Peyer's patch (tissue), 4 donors: ENCODE measurements around the gene FXYD3. TPM values are rescaled to one million over a fixed set of nuclear protein-coding genes. Genes with fewer than 3 reads are reported as not detected.
A peak's percentile ranks its signal among the peaks of the same experiment; 100 is the strongest.

ENCODE experiments used
- DNase-seq, 3 donors: peaks; one replicate each; pipeline ENCODE4 v3.0.0-alpha.2; 2017 to 2019
- H3K27ac ChIP-seq, 4 donors: fragments of 200-600 bp; sonication (generic); one replicate each; pipeline ENCODE4 v1.5.1; 2016 to 2019
- H3K27me3 ChIP-seq, 2 donors: fragments of 200-600 bp; sonication (generic); one replicate each; pipeline ENCODE4 v1.5.1; 2019
- H3K36me3 ChIP-seq, 3 donors: fragments of 200-600 bp; sonication (generic); one replicate each; pipeline ENCODE4 v1.5.1; 2016 to 2019
- H3K4me1 ChIP-seq, 4 donors: fragments of 200-600 bp; sonication (generic); one replicate each; pipeline ENCODE4 v1.5.1; 2016 to 2019
- H3K4me3 ChIP-seq, 4 donors: fragments of 200-600 bp; sonication (generic); 1 replicate in 3 of 4; 2 replicates in 1 of 4; pipeline ENCODE4 v1.5.1; 2016 to 2019; ENCODE audit warnings: mild to moderate bottlenecking in 1 of 4
- H3K9me3 ChIP-seq, 4 donors: fragments of 200-600 bp; sonication (generic); one replicate each; pipeline ENCODE4 v1.5.1; 2016 to 2019; ENCODE audit warnings: mild to moderate bottlenecking in 1 of 4
- POLR2A ChIP-seq, 2 donors: fragments of 450-650 bp; IDR thresholded peaks; one replicate each; pipeline ENCODE4 v1.5.1; 2017; ENCODE audit warnings: antibody characterized with exemption in 2 of 2, mild to moderate bottlenecking in 2 of 2, moderate library complexity in 2 of 2
- total RNA-seq, 4 donors: library from RNA; depleted of rRNA; stranded (reverse); fragments of >200 nt; gene quantifications; one replicate each; pipeline ENCODE4 v1.1.0, GENCODE V29; 2016
- TF ChIP-seq, protein P1 (sequence below), 6 experiments: fragments of 450-650 bp in 4 of 6; fragments of 200-600 bp in 2 of 6; sonication (generic) in 1 of 6; IDR thresholded peaks; one replicate each; pipeline ENCODE4 v1.5.1; 2017 to 2019; ENCODE audit warnings: antibody characterized with exemption in 6 of 6, mild to moderate bottlenecking in 3 of 6, moderate library complexity in 1 of 6

FXYD3 gene
- total RNA-seq, 4 donors from 2014 or later = 33.0 to 1,418 (median 1,063) TPM

DNA sequence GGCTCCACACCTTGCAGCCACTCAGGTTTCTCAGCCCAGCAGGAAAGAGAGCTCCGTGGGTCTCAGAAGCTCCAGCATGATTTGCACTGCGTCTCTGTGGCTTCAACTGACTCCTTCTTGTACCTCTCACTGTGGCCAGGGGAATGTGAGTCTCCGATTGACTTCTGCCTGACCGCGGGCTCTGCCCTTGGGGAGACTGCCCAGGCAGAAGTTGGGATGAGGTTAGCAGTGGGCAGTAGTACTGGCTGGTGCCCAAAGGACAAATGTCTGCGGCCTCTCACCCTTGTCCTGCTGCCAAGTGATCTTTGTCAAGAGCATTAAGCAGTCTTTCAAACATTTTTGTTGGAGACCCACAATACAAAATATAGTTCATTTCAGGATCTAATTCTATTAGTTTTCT, 34.4 kb upstream of the FXYD3 start:
- no peaks in the 10 kb centered on the region for H3K27me3 ChIP-seq
- no peak overlapping the region for H3K27ac ChIP-seq
- H3K4me1 ChIP-seq = peaks cover 0 to 6% (median 2%) of the 10 kb centered on the region in 4 donors
- H3K4me3 ChIP-seq = no peak overlapping the region
- TF ChIP-seq, protein P1, sequence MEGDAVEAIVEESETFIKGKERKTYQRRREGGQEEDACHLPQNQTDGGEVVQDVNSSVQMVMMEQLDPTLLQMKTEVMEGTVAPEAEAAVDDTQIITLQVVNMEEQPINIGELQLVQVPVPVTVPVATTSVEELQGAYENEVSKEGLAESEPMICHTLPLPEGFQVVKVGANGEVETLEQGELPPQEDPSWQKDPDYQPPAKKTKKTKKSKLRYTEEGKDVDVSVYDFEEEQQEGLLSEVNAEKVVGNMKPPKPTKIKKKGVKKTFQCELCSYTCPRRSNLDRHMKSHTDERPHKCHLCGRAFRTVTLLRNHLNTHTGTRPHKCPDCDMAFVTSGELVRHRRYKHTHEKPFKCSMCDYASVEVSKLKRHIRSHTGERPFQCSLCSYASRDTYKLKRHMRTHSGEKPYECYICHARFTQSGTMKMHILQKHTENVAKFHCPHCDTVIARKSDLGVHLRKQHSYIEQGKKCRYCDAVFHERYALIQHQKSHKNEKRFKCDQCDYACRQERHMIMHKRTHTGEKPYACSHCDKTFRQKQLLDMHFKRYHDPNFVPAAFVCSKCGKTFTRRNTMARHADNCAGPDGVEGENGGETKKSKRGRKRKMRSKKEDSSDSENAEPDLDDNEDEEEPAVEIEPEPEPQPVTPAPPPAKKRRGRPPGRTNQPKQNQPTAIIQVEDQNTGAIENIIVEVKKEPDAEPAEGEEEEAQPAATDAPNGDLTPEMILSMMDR (IDR thresholded peaks at IDR 0.05) = no peak
- TF ChIP-seq POLR2A (IDR thresholded peaks at IDR 0.05) = no peak
- DNase-seq = no peak
- H3K9me3 ChIP-seq = no peaks in the 10 kb centered on the region
- no peaks in the 10 kb centered on the region for H3K36me3 ChIP-seq

DNA sequence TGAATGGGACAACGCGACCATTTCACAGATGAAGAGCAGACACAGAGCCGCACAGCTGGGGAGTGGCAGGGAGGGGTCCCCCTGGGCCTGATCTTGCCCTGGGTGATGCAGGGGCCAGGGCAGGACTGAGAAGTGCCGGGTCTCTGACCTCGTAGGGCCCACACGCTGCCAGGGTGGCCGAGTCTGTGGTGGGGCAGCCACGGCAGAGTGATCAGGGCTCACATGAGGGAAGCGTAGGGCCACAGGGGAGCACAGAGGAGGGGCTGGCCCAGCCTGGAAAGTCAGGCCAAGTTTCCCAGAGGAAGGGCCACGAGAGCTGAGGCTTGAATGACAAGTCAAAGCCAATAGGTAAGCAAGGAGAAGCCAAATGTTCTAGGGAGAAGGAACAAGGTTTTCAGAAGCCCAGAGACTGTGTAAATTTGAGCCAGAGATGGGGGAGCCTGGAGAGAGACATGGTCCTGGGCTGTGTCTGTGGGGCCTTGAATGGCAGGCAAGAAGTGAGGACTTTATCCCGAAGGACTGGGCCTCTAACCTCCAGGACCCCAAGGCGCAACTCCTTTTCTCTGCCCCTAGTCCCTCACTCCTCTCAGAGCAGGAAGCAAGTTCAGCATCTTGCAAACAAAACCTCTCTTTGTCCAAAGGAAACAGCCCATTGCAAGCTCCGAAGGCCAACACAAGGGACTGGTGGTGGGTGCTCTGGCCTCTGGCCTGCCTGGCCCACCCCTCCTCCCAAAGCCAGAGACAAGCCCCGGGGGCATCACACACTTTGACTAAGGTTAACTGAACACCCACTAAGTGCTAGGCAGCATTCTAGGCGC, 31.7 kb upstream of the FXYD3 start:
- no peaks in the 10 kb centered on the region for H3K9me3 ChIP-seq
- TF ChIP-seq, protein P1 (IDR thresholded peaks at IDR 0.05) = no peak
- no peak for TF ChIP-seq POLR2A (IDR thresholded peaks at IDR 0.05)
- no peaks in the 10 kb centered on the region for H3K36me3 ChIP-seq
- no peaks in the 10 kb centered on the region for H3K27me3 ChIP-seq
- H3K4me1 ChIP-seq = peaks cover 0 to 11% (median 5%) of the 10 kb centered on the region in 4 donors
- no peak overlapping the region for H3K4me3 ChIP-seq
- peak in 1 of 3 donors; percentile 52 for DNase-seq
- peak overlapping the region in 1 of 4 donors; percentile 4 for H3K27ac ChIP-seq

DNA sequence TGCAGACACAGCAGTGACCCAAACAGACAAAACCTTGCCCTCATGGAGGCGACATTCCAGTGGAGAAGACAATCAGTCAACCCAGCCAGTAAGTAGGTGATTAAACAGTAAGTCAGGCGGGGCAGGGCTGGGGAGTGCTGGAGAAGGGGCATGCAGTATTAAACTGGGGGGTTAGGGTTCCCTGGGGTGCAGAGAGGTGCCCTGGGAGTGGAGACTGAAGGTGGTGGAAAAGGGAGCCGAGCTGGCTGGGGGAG, 31.2 kb upstream of the FXYD3 start:
- Histone ChIP-seq H3K4me1 (peaks cover 0 to 11% (median 5%) of the 10 kb centered on the region in 4 donors), H3K36me3 (no peaks in the 10 kb centered on the region), H3K4me3 (no peak overlapping the region), H3K9me3 (no peaks in the 10 kb centered on the region), H3K27me3 (no peaks in the 10 kb centered on the region), H3K27ac (peak overlapping the region in 1 of 4 donors; percentile 4)
- DNase-seq = no peak
- TF ChIP-seq, protein P1 (IDR thresholded peaks at IDR 0.05) = no peak
- TF ChIP-seq POLR2A (IDR thresholded peaks at IDR 0.05) = no peak

DNA sequence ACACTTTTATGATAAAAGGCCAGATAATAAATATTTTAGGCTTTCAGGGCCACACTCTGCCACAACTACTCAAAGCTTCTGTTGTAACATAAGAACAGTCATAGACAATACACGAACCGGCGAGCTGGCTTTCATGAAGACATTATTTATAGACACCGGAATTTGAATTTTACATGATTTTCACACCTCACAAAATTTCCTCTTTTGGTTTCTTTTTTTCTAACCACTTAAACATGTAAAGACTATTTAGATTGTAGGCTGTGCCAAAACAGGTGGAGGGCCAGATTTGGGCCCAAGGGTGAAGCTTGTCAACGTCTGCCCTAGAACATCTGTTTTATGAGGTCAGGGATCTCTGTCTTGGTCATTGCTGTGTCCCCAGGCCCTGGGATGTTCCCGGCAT, 29.7 kb upstream of the FXYD3 start:
- peak in 2 of 3 donors; percentile 54 to 61 for DNase-seq
- TF ChIP-seq POLR2A (IDR thresholded peaks at IDR 0.05) = no peak
- TF ChIP-seq, protein P1 (IDR thresholded peaks at IDR 0.05) = no peak
- Histone ChIP-seq H3K27ac (peak overlapping the region in 1 of 4 donors; percentile 72), H3K36me3 (no peaks in the 10 kb centered on the region), H3K4me3 (no peak overlapping the region), H3K9me3 (no peaks in the 10 kb centered on the region), H3K27me3 (no peaks in the 10 kb centered on the region), H3K4me1 (peaks cover 0 to 11% (median 10%) of the 10 kb centered on the region in 4 donors)

DNA sequence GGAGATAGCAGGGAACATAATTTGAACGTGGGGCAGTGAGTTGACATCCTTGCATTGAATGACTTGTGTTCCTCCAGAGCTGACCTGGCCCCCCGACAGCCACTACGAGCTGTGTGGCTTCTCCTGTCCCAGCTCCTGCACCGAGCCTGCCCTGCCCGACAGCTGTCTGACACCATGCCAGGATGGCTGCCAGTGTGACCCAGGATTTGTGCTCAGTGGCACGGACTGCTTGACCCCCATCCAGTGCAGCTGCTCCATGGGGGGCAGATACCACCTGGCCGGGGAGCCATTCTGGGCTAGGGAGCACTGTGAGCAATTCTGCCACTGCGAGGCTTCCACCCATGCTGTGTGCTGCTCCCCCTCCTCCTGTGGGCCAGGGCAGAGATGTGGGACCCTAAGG, 29.2 kb upstream of the FXYD3 start:
- Histone ChIP-seq H3K4me1 (peaks cover 0 to 11% (median 10%) of the 10 kb centered on the region in 4 donors), H3K36me3 (no peaks in the 10 kb centered on the region), H3K27ac (peak overlapping the region in 1 of 4 donors; percentile 72), H3K9me3 (no peaks in the 10 kb centered on the region), H3K4me3 (no peak overlapping the region), H3K27me3 (no peaks in the 10 kb centered on the region)
- no peak for TF ChIP-seq POLR2A (IDR thresholded peaks at IDR 0.05)
- TF ChIP-seq, protein P1 (IDR thresholded peaks at IDR 0.05) = no peak
- no peak for DNase-seq
